PFSK-1 (cell line): ENCODE data around the gene ASAH2.

ENCODE experiments used
- FOXP2 ChIP-seq: optimal IDR thresholded peaks from 2 replicates; pipeline ENCODE3; 2011; ENCODE audit warnings: borderline replicate concordance, control low read depth, inconsistent platforms; ENCODE audit not compliant: insufficient read depth; ENCODE audit errors: extremely low read length, extremely low read depth
- POLR2AphosphoS5 ChIP-seq: IDR thresholded peaks from 2 replicates; pipeline ENCODE4 v1.6.1; 2012; ENCODE audit warnings: low read depth, mild to moderate bottlenecking, control low read depth, low read length, moderate library complexity
- REST ChIP-seq, 2 experiments: IDR thresholded peaks; 2 replicates each; pipeline versions ENCODE4 v1.6.1 to v1.8.0; 2011 to 2012; ENCODE audit warnings: low read depth in 2 of 2, low read length in 2 of 2, control low read depth in 1 of 2, inconsistent platforms in 1 of 2, mild to moderate bottlenecking in 1 of 2, moderate library complexity in 1 of 2; ENCODE audit not compliant: insufficient read depth in 1 of 2
- SIN3A ChIP-seq: IDR thresholded peaks from 2 replicates; pipeline ENCODE4 v1.6.1; 2012; ENCODE audit warnings: mild to moderate bottlenecking, low read length, moderate library complexity, borderline replicate concordance; ENCODE audit not compliant: insufficient read depth
- TAF1 ChIP-seq: IDR thresholded peaks from 2 replicates; pipeline ENCODE4 v1.6.1; 2012; ENCODE audit warnings: low read length, control low read depth, borderline replicate concordance; ENCODE audit not compliant: insufficient read depth

Gene ASAH2

GRCh38 chr10:50224330-50224952, 26.9 kb downstream of the ASAH2 start:
- TF ChIP-seq SIN3A: no peak
- no peak for TF ChIP-seq REST (IDR thresholded peaks at IDR 0.05; ENCODE audit: insufficient read depth in 1 of 2, low read depth in 2 of 2, low read length in 2 of 2)
- TF ChIP-seq FOXP2: no peak
- no peak for TF ChIP-seq POLR2AphosphoS5
- no peak for TF ChIP-seq TAF1

GRCh38 chr10:50222199-50222598, 29.1 kb downstream of the ASAH2 start:
- TF ChIP-seq FOXP2: no peak

GRCh38 chr10:50221470-50221869, 29.8 kb downstream of the ASAH2 start:
- no peak for TF ChIP-seq REST (IDR thresholded peaks at IDR 0.05; ENCODE audit: insufficient read depth in 1 of 2, low read depth in 2 of 2, low read length in 2 of 2)
- TF ChIP-seq TAF1: no peak
- no peak for TF ChIP-seq POLR2AphosphoS5
- TF ChIP-seq SIN3A: no peak
- TF ChIP-seq FOXP2: no peak

- TF ChIP-seq POLR2AphosphoS5: no peak
- no peak for TF ChIP-seq TAF1
- TF ChIP-seq SIN3A: no peak
Observed at GRCh38 chr10:50219646-50220045, 31.7 kb downstream of the ASAH2 start.

- TF ChIP-seq POLR2AphosphoS5 (no peak), REST (IDR thresholded peaks at IDR 0.05; ENCODE audit: insufficient read depth in 1 of 2, low read depth in 2 of 2, low read length in 2 of 2) (no peak), FOXP2 (no peak), TAF1 (no peak), SIN3A (no peak)
Observed at GRCh38 chr10:50219200-50219599, 32.1 kb downstream of the ASAH2 start.

GRCh38 chr10:50216894-50217293, 34.4 kb downstream of the ASAH2 start:
- TF ChIP-seq REST (IDR thresholded peaks at IDR 0.05; ENCODE audit: insufficient read depth in 1 of 2, low read depth in 2 of 2, low read length in 2 of 2) (no peak), POLR2AphosphoS5 (no peak), FOXP2 (no peak), TAF1 (no peak), SIN3A (no peak)
